ENCODE data around the gene RAB11FIP5. TPM values are rescaled to one million over a fixed set of nuclear protein-coding genes. Genes with fewer than 3 reads are reported as not detected.

RAB11FIP5 gene
- total and polyA plus RNA-seq, 2 donors (not counting 3 experiments of a cell fraction or from before 2014, with no cell fraction given): 36.6 to 47.0 TPM

- Histone ChIP-seq H3K9ac (replicated peaks; ENCODE audit: extremely low read depth, insufficient read depth, low read length) (no peak overlapping the region), H3K4me3 (replicated peaks in 1 of 3; ENCODE audit: insufficient read depth in 1 of 3, low read depth in 1 of 3, low read length in 3 of 3) (no peak overlapping the region), H3K9me3 (replicated peaks; ENCODE audit: control insufficient read depth, insufficient read depth, low read length) (no peaks in the 10 kb centered on the region), H4K20me1 (replicated peaks; ENCODE audit: control insufficient read depth, extremely low read depth, insufficient read depth, low read length) (no peaks in the 10 kb centered on the region), H2AFZ (ENCODE audit: low read depth, low read length) (no peak overlapping the region), H3K4me2 (ENCODE audit: insufficient read depth, low read length) (no peak overlapping the region), H3K36me3 (ENCODE audit: control insufficient read depth in 2 of 2, extremely low read depth in 1 of 2, insufficient read depth in 2 of 2, low read length in 2 of 2) (no peaks in the 10 kb centered on the region), H3K9me1 (replicated peaks; ENCODE audit: control insufficient read depth, extremely low read depth, insufficient read depth, low read length) (no peaks in the 10 kb centered on the region), H3K27ac (ENCODE audit: insufficient read depth, low read depth, low read length) (no peak overlapping the region), H3K27me3 (ENCODE audit: control insufficient read depth in 2 of 2, insufficient read depth in 2 of 2, low read length in 2 of 2) (peaks cover 0 to 4% of the 10 kb centered on the region in 2 experiments), H3K4me1 (ENCODE audit: control insufficient read depth, extremely low read depth, insufficient read depth, low read length) (peaks cover 15% of the 10 kb centered on the region), H3K79me2 (ENCODE audit: control insufficient read depth, insufficient read depth, low read length) (no peaks in the 10 kb centered on the region)
- DNase-seq (ENCODE audit: low read depth, low spot score) (no peak), FAIRE-seq (no peak)
- ChIA-PET CTCF (no interaction called here), POLR2A (no interaction called here)
- BruUV-seq (replicated peaks): no TSS peak
- no peak for TF ChIP-seq FOS (IDR thresholded peaks at IDR 0.05; ENCODE audit: borderline replicate concordance, insufficient read depth, low read length)
- TF ChIP-seq JUN (IDR thresholded peaks at IDR 0.05; ENCODE audit: borderline replicate concordance, insufficient read depth, insufficient read length, low read depth): no peak
- no peak for TF ChIP-seq POLR2A (IDR thresholded peaks at IDR 0.05; ENCODE audit: low read depth, low read length)
- TF ChIP-seq, protein P1, sequence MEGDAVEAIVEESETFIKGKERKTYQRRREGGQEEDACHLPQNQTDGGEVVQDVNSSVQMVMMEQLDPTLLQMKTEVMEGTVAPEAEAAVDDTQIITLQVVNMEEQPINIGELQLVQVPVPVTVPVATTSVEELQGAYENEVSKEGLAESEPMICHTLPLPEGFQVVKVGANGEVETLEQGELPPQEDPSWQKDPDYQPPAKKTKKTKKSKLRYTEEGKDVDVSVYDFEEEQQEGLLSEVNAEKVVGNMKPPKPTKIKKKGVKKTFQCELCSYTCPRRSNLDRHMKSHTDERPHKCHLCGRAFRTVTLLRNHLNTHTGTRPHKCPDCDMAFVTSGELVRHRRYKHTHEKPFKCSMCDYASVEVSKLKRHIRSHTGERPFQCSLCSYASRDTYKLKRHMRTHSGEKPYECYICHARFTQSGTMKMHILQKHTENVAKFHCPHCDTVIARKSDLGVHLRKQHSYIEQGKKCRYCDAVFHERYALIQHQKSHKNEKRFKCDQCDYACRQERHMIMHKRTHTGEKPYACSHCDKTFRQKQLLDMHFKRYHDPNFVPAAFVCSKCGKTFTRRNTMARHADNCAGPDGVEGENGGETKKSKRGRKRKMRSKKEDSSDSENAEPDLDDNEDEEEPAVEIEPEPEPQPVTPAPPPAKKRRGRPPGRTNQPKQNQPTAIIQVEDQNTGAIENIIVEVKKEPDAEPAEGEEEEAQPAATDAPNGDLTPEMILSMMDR (IDR thresholded peaks at IDR 0.05; ENCODE audit: extremely low read depth in 1 of 2, insufficient read depth in 1 of 2, low read depth in 1 of 2, low read length in 2 of 2): no peak
- TF ChIP-seq, protein P2, sequence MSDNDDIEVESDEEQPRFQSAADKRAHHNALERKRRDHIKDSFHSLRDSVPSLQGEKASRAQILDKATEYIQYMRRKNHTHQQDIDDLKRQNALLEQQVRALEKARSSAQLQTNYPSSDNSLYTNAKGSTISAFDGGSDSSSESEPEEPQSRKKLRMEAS (IDR thresholded peaks at IDR 0.05; ENCODE audit: insufficient read depth, insufficient read length): no peak
- TF ChIP-seq POLR2AphosphoS5 (IDR thresholded peaks at IDR 0.05; ENCODE audit: insufficient read depth, low read depth, low read length): no peak
- TF ChIP-seq GATA2 (IDR thresholded peaks at IDR 0.05; ENCODE audit: insufficient read depth, insufficient read length, low read depth, low read length): no peak
- no peak for TF ChIP-seq EZH2 (IDR thresholded peaks at IDR 0.05; ENCODE audit: borderline replicate concordance, low read depth, low read length, severe bottlenecking)
- TF ChIP-seq MYC (IDR thresholded peaks at IDR 0.05; ENCODE audit: low read depth, low read length): no peak
- intact Hi-C loops (cut with micrococcal nuclease) (no loop called here), dilution Hi-C loops (cut with MboI; ENCODE audit: extremely low pct_ligation_motif_present, low sequenced_read_pairs) (no loop called here)
These were observed 19.1 kb upstream of the RAB11FIP5 start for GRCh38 chr2:73131807-73132206.
